ENCODE data around the gene BARX1. TPM values are rescaled to one million over a fixed set of nuclear protein-coding genes. Genes with fewer than 3 reads are reported as not detected.
"Not testable (repeated sequence)": the region's sequence is repeated elsewhere in the genome, so short reads cannot be mapped to it uniquely, and the experiment has no call there.

The BARX1 gene
- total RNA-seq (ENCODE audit: insufficient read depth, low replicate concordance): not detected

GRCh38 chr9:93955111-93955980 is at the start of gene BARX1:
TSS of gene BARX1 (minus strand) at chr9:93955355. CDS start at chr9:93955146, 209 bp downstream.
- DNase-seq (ENCODE audit: low spot score): no peak

GRCh38 chr9:94002316-94003140 is 47.4 kb upstream of the BARX1 start:
- DNase-seq (ENCODE audit: low spot score): peak; percentile 42

- DNase-seq (ENCODE audit: low spot score): no peak
Observed at GRCh38 chr9:93996863-93997262, 41.7 kb upstream of the BARX1 start.

- DNase-seq (ENCODE audit: low spot score): no peak
Observed at GRCh38 chr9:93996367-93996766, 41.2 kb upstream of the BARX1 start.

GRCh38 chr9:93994545-93994944 is 39.4 kb upstream of the BARX1 start:
- DNase-seq (ENCODE audit: low spot score): no peak

- DNase-seq (ENCODE audit: low spot score): no peak
Observed at GRCh38 chr9:93994132-93994531, 39.0 kb upstream of the BARX1 start.

- DNase-seq (ENCODE audit: low spot score): no peak
Observed at GRCh38 chr9:93992830-93993229, 37.7 kb upstream of the BARX1 start.

- no peak for DNase-seq (ENCODE audit: low spot score)
Observed at GRCh38 chr9:93990448-93990847, 35.3 kb upstream of the BARX1 start.

- DNase-seq (ENCODE audit: low spot score): no peak
Observed at GRCh38 chr9:93988056-93988455, 32.9 kb upstream of the BARX1 start.

- DNase-seq (ENCODE audit: low spot score): no peak
Observed at GRCh38 chr9:93984860-93985259, 29.7 kb upstream of the BARX1 start.

GRCh38 chr9:93983875-93984274 is 28.7 kb upstream of the BARX1 start:
- DNase-seq (ENCODE audit: low spot score): no peak

- no peak for DNase-seq (ENCODE audit: low spot score)
Observed at GRCh38 chr9:93979721-93980120, 24.6 kb upstream of the BARX1 start.

- DNase-seq (ENCODE audit: low spot score): no peak
Observed at GRCh38 chr9:93978551-93978950, 23.4 kb upstream of the BARX1 start.

- DNase-seq (ENCODE audit: low spot score): no peak
Observed at GRCh38 chr9:93976973-93977372, 21.8 kb upstream of the BARX1 start.

- no peak for DNase-seq (ENCODE audit: low spot score)
Observed at GRCh38 chr9:93976081-93976480, 20.9 kb upstream of the BARX1 start.

- no peak for DNase-seq (ENCODE audit: low spot score)
Observed at GRCh38 chr9:93975262-93975661, 20.1 kb upstream of the BARX1 start.

- no peak for DNase-seq (ENCODE audit: low spot score)
Observed at GRCh38 chr9:93974151-93974550, 19.0 kb upstream of the BARX1 start.

- DNase-seq (ENCODE audit: low spot score): not testable (repeated sequence)
Observed at GRCh38 chr9:93972655-93973054, 17.5 kb upstream of the BARX1 start.

GRCh38 chr9:93969328-93969661 is 14.1 kb upstream of the BARX1 start:
- no peak for DNase-seq (ENCODE audit: low spot score)

GRCh38 chr9:93968451-93969327 is 13.5 kb upstream of the BARX1 start:
- DNase-seq (ENCODE audit: low spot score): no peak

- no peak for DNase-seq (ENCODE audit: low spot score)
Observed at GRCh38 chr9:93967020-93967803, 12.1 kb upstream of the BARX1 start.
